Smooth muscle cell (in vitro differentiated cells): ENCODE data around the gene C10orf95. TPM values are rescaled to one million over a fixed set of nuclear protein-coding genes. Genes with fewer than 3 reads are reported as not detected.

ENCODE experiments used
- DNase-seq: peaks from one replicate; lab custom pipeline; 2025; ENCODE audit not compliant: unreplicated experiment; lab: John Stamatoyannopoulos, UW
- H2AFZ ChIP-seq: fragments of 200-600 bp; sonication (generic); 2 replicates; pipeline ENCODE4 v1.6.0; 2016; ENCODE audit warnings: antibody characterized with exemption, low read depth, mild to moderate bottlenecking
- H3F3A ChIP-seq: fragments of 200-600 bp; sonication (generic); 2 replicates; pipeline ENCODE4 v1.6.0; 2017; ENCODE audit warnings: antibody characterized with exemption, low read depth
- H3K27ac ChIP-seq: fragments of 200-600 bp; sonication (generic); 2 replicates; pipeline ENCODE4 v1.5.1; 2016; ENCODE audit warnings: low read depth, mild to moderate bottlenecking
- H3K27me3 ChIP-seq: fragments of 200-600 bp; sonication (generic); 2 replicates; pipeline ENCODE4 v1.6.1; 2016; ENCODE audit warnings: low read depth, mild to moderate bottlenecking
- H3K36me3 ChIP-seq: fragments of 200-600 bp; sonication (generic); 2 replicates; pipeline ENCODE4 v1.5.1; 2016; ENCODE audit warnings: low read depth
- H3K4me1 ChIP-seq: fragments of 200-600 bp; sonication (generic); 2 replicates; pipeline ENCODE4 v1.5.1; 2016; ENCODE audit warnings: low read depth
- H3K4me2 ChIP-seq: fragments of 200-600 bp; sonication (generic); 2 replicates; pipeline ENCODE4 v1.6.0; 2016; ENCODE audit warnings: mild to moderate bottlenecking
- H3K4me3 ChIP-seq: fragments of 200-600 bp; sonication (generic); 2 replicates; pipeline ENCODE4 v1.5.1; 2016; ENCODE audit warnings: mild to moderate bottlenecking
- H3K79me2 ChIP-seq: fragments of 200-600 bp; sonication (generic); 2 replicates; pipeline ENCODE4 v1.6.0; 2016; ENCODE audit warnings: low read depth, mild to moderate bottlenecking
- H3K9ac ChIP-seq: fragments of 200-600 bp; sonication (generic); 2 replicates; pipeline ENCODE4 v1.6.0; 2016; ENCODE audit warnings: low read depth
- H3K9me3 ChIP-seq: fragments of 200-600 bp; sonication (generic); replicated peaks from 2 replicates; pipeline ENCODE4 v1.5.1; 2016; ENCODE audit warnings: low read depth
- H4K20me1 ChIP-seq: fragments of 200-600 bp; sonication (generic); 2 replicates; pipeline ENCODE4 v1.6.0; 2016; ENCODE audit warnings: low read depth
- WGBS: methylation state at CpG from one replicate; pipeline ENCODE4 v1.1.7; 2016; ENCODE audit warnings: low lambda C conversion rate; 5-methylcytosine and 5-hydroxymethylcytosine counted together
- polyA plus RNA-seq: library from polyadenylated mRNA; unstranded; fragments of >200 nt; fragmentation: Nextera tagmentation; extraction: Ambion mirVana; gene quantifications from 2 replicates; pipeline ENCODE4 v1.2.1, GENCODE V29; 2016
- total RNA-seq: library from RNA; depleted of rRNA; stranded (reverse); fragments of >200 nt; gene quantifications from 2 replicates; pipeline ENCODE4 v1.2.3, GENCODE V29; 2014
- TF ChIP-seq, protein P1 (sequence below): fragments of 200-600 bp; sonication (generic); IDR thresholded peaks from 2 replicates; pipeline ENCODE4 v1.5.1; 2017; ENCODE audit warnings: borderline replicate concordance, mild to moderate bottlenecking, antibody characterized with exemption; ENCODE audit not compliant: insufficient read depth, poor library complexity, severe bottlenecking

Gene C10orf95
- total and polyA plus RNA-seq, 2 experiments from 2014 or later: 0.62 TPM; not detected in 1

DNA sequence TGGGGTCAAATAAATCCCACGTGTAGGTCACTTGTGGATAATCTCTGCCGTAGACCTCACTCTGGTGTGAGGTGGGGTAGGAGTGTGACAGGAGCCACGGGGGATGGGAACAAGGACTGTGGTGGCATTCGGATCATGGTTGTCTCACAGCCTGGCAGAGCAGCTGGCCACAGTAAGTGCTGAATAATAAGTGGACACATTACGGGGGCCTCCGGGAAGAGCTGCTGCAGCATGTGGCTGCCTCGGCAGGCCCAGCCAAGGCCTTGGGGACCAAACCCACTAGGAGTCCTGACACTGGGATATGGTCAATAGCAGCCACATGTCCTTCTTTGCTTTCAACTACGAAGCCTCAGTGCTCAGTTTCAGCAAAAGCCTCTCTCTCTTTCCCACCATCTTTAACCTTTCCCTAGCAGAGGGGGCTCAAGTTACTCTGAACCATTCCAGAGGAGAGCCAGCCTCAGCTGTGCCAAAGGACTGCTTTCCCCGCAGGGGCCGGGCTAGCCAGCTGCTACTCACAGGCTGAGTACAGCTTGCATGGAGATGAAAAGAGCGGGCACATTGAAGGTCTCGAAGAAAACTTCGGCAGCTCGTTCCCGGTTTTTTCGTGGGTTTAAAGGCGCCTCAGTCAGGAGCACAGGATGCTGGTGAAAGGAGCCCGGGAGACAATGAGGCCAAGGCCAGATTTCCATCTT, 33.9 kb upstream of the C10orf95 start:
- H3K4me1 ChIP-seq: no peaks in the 10 kb centered on the region
- 93% methylated on average over 18 of the region's 18 CpGs for WGBS

DNA sequence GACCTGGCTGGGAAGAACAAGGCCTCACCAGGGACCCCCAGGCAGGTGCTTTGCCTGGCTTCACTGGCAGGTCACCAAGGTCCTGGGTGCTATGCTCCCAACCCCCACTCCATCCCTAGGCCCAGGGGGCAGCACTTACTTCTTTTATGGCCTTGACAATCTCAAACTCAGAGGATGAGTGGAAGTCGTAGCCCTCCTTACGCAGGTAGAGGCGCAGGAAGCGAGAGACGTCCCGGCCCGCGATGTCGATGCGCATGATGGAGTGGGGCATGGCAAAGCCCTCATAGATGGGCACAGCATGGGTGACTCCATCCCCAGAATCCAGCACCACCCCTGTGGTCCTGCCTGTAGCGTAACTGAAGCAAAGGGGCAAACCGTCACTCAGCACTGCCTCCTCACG, 32.7 kb upstream of the C10orf95 start:
- 98% methylated on average over 13 of the region's 13 CpGs for WGBS
- TF ChIP-seq, protein P1, sequence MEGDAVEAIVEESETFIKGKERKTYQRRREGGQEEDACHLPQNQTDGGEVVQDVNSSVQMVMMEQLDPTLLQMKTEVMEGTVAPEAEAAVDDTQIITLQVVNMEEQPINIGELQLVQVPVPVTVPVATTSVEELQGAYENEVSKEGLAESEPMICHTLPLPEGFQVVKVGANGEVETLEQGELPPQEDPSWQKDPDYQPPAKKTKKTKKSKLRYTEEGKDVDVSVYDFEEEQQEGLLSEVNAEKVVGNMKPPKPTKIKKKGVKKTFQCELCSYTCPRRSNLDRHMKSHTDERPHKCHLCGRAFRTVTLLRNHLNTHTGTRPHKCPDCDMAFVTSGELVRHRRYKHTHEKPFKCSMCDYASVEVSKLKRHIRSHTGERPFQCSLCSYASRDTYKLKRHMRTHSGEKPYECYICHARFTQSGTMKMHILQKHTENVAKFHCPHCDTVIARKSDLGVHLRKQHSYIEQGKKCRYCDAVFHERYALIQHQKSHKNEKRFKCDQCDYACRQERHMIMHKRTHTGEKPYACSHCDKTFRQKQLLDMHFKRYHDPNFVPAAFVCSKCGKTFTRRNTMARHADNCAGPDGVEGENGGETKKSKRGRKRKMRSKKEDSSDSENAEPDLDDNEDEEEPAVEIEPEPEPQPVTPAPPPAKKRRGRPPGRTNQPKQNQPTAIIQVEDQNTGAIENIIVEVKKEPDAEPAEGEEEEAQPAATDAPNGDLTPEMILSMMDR: no peak
- no peak overlapping the region for H3K9ac ChIP-seq
- no peak overlapping the region for H3K4me2 ChIP-seq
- H3K79me2 ChIP-seq: peaks cover 5% of the 10 kb centered on the region
- no peaks in the 10 kb centered on the region for H3K4me1 ChIP-seq
- no peaks in the 10 kb centered on the region for H3K27me3 ChIP-seq
- peaks cover 25% of the 10 kb centered on the region for H4K20me1 ChIP-seq
- peaks cover 7% of the 10 kb centered on the region for H3F3A ChIP-seq
- H3K27ac ChIP-seq: no peak overlapping the region
- no peak for DNase-seq
- H3K4me3 ChIP-seq: no peak overlapping the region
- no peak overlapping the region for H2AFZ ChIP-seq
- no peaks in the 10 kb centered on the region for H3K9me3 ChIP-seq
- H3K36me3 ChIP-seq: peaks cover 7% of the 10 kb centered on the region

More for the DNA sequence above, 33.9 kb upstream of the C10orf95 start:
- Histone ChIP-seq H3K9me3 (no peaks in the 10 kb centered on the region), H3K9ac (no peak overlapping the region), H3K27ac (no peak overlapping the region), H3K4me3 (no peak overlapping the region), H2AFZ (no peak overlapping the region), H3K36me3 (peaks cover 7% of the 10 kb centered on the region), H3F3A (peaks cover 7% of the 10 kb centered on the region), H3K4me2 (no peak overlapping the region), H4K20me1 (peaks cover 35% of the 10 kb centered on the region), H3K79me2 (peaks cover 11% of the 10 kb centered on the region), H3K27me3 (no peaks in the 10 kb centered on the region)
- DNase-seq: no peak
- TF ChIP-seq, protein P1: no peak

DNA sequence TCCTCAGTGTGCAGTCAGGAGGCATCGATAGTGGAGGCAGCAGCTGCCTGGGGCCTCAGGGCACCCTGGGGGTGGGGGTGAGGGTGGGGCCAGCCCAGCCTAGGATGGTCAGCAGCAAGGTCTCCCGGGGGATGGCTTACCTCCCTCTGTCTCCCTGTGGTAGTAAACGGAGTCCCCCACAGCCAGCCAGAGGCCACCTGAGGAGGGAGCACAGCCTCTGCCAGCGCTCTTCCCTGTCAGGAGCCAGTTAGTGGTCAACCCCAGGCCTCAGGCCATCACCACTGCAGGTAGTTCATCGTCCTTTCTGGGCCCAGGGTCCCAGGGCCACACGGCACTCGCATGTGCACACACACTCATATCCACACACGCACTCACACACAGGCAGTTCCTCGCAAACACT, 29.1 kb upstream of the C10orf95 start:
- 96% methylated on average over 7 of the region's 9 CpGs for WGBS
- H3K27me3 ChIP-seq: no peaks in the 10 kb centered on the region
- no peak overlapping the region for H3K27ac ChIP-seq
- no peaks in the 10 kb centered on the region for H3K4me1 ChIP-seq
- no peak overlapping the region for H3K4me2 ChIP-seq
- DNase-seq: no peak
- H4K20me1 ChIP-seq: peaks cover 16% of the 10 kb centered on the region
- H3K9me3 ChIP-seq: no peaks in the 10 kb centered on the region
- peaks cover 7% of the 10 kb centered on the region for H3K36me3 ChIP-seq
- H3F3A ChIP-seq: peaks cover 13% of the 10 kb centered on the region
- no peaks in the 10 kb centered on the region for H3K79me2 ChIP-seq
- H2AFZ ChIP-seq: no peak overlapping the region
- no peak overlapping the region for H3K9ac ChIP-seq
- TF ChIP-seq, protein P1: no peak
- H3K4me3 ChIP-seq: no peak overlapping the region

DNA sequence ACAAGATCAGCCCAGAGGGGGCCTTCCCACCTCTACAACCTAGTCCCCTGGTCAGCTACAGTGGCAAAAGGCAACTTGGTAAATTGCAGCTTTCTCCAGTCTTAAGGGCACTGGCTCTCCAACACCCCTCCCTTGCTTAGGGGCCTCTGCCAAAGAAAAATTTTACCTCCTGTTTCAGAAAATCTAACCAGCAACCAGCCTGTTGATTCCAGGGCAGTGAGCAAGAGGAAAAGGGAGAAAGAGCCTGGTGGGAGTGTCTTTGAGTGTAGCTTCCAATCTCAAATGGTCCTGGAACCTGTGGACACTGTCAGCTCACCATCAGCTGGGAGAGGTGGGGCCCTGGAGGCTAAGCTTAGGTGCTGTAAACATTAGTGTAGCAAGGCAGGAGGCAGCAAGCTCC, 28.3 kb upstream of the C10orf95 start:
- no peak overlapping the region for H3K4me3 ChIP-seq
- no peak overlapping the region for H3K9ac ChIP-seq
- H3K27ac ChIP-seq: no peak overlapping the region
- no peak overlapping the region for H3K4me2 ChIP-seq
- no peaks in the 10 kb centered on the region for H3K27me3 ChIP-seq
- H3K4me1 ChIP-seq: no peaks in the 10 kb centered on the region
- no peaks in the 10 kb centered on the region for H3K79me2 ChIP-seq
- no peak for DNase-seq
- H3K36me3 ChIP-seq: peaks cover 7% of the 10 kb centered on the region
- peaks cover 13% of the 10 kb centered on the region for H4K20me1 ChIP-seq
- no peak overlapping the region for H2AFZ ChIP-seq
- peaks cover 13% of the 10 kb centered on the region for H3F3A ChIP-seq
- TF ChIP-seq, protein P1: no peak
- no peaks in the 10 kb centered on the region for H3K9me3 ChIP-seq
